ENCODE measurements around the gene IGLON5.

The IGLON5 gene

GRCh38 chr19:51277112-51277511, 34.3 kb upstream of the IGLON5 start:
- TF ChIP-seq ZNF8 (CRISPR knock-in tag; IDR thresholded peaks at IDR 0.05) (no peak), PATZ1 (CRISPR knock-in tag; IDR thresholded peaks at IDR 0.05; ENCODE audit: borderline replicate concordance) (no peak), ISL1 (CRISPR knock-in tag; IDR thresholded peaks at IDR 0.05) (no peak), OSR1 (CRISPR knock-in tag; IDR thresholded peaks at IDR 0.05) (no peak), TCF4 (CRISPR knock-in tag; IDR thresholded peaks at IDR 0.05; ENCODE audit: borderline replicate concordance) (no peak), CSDC2 (CRISPR knock-in tag; IDR thresholded peaks at IDR 0.05) (no peak)
- ATAC-seq, result no peak

GRCh38 chr19:51282335-51282734, 29.1 kb upstream of the IGLON5 start:
- TF ChIP-seq CSDC2 (CRISPR knock-in tag; IDR thresholded peaks at IDR 0.05), result no peak
- TF ChIP-seq TOX (CRISPR knock-in tag; IDR thresholded peaks at IDR 0.05; ENCODE audit: borderline replicate concordance), result no peak
- no peak for TF ChIP-seq OSR1 (CRISPR knock-in tag; IDR thresholded peaks at IDR 0.05)
- TF ChIP-seq CSRNP3 (CRISPR knock-in tag; IDR thresholded peaks at IDR 0.05), result no peak
- TF ChIP-seq ZNF70 (CRISPR knock-in tag; IDR thresholded peaks at IDR 0.05), result no peak
- no peak for TF ChIP-seq ZNF8 (CRISPR knock-in tag; IDR thresholded peaks at IDR 0.05)
- TF ChIP-seq PATZ1 (CRISPR knock-in tag; IDR thresholded peaks at IDR 0.05; ENCODE audit: borderline replicate concordance), result no peak
- no peak for TF ChIP-seq PPARA (CRISPR knock-in tag; IDR thresholded peaks at IDR 0.05; ENCODE audit: borderline replicate concordance)
- no peak for TF ChIP-seq ARNTL (CRISPR knock-in tag; IDR thresholded peaks at IDR 0.05; ENCODE audit: borderline replicate concordance, low read depth)
- TF ChIP-seq GLIS3 (CRISPR knock-in tag; IDR thresholded peaks at IDR 0.05), result no peak
- TF ChIP-seq CREB5 (CRISPR knock-in tag; IDR thresholded peaks at IDR 0.05; ENCODE audit: low read depth), result no peak
- no peak for TF ChIP-seq ZFP3 (CRISPR knock-in tag; IDR thresholded peaks at IDR 0.05)
- TF ChIP-seq ZNF565 (CRISPR knock-in tag; conservative IDR thresholded peaks at IDR 0.05; ENCODE audit: low read depth), result no peak
- no peak for TF ChIP-seq TSHZ2 (CRISPR knock-in tag; IDR thresholded peaks at IDR 0.05)
- TF ChIP-seq RARB (CRISPR knock-in tag; IDR thresholded peaks at IDR 0.05), result no peak
- TF ChIP-seq ISL1 (CRISPR knock-in tag; IDR thresholded peaks at IDR 0.05), result no peak
- TF ChIP-seq BACH2 (CRISPR knock-in tag; IDR thresholded peaks at IDR 0.05; ENCODE audit: borderline replicate concordance), result no peak
- TF ChIP-seq ZC3H10 (CRISPR knock-in tag; IDR thresholded peaks at IDR 0.05), result no peak

GRCh38 chr19:51285682-51286081, 25.8 kb upstream of the IGLON5 start:
- no peak for TF ChIP-seq ZNF70 (CRISPR knock-in tag; IDR thresholded peaks at IDR 0.05)
- no peak for TF ChIP-seq ZNF8 (CRISPR knock-in tag; IDR thresholded peaks at IDR 0.05)
- TF ChIP-seq TCF4 (CRISPR knock-in tag; IDR thresholded peaks at IDR 0.05; ENCODE audit: borderline replicate concordance), result no peak
- no peak for ATAC-seq

More at GRCh38 chr19:51282335-51282734, 29.1 kb upstream of the IGLON5 start:
- no peak for ATAC-seq

GRCh38 chr19:51289635-51290034, 21.8 kb upstream of the IGLON5 start:
- ATAC-seq, result no peak
- TF ChIP-seq TOX (CRISPR knock-in tag; IDR thresholded peaks at IDR 0.05; ENCODE audit: borderline replicate concordance), result no peak
- TF ChIP-seq ZC3H10 (CRISPR knock-in tag; IDR thresholded peaks at IDR 0.05), result no peak
- no peak for TF ChIP-seq OSR1 (CRISPR knock-in tag; IDR thresholded peaks at IDR 0.05)
- no peak for TF ChIP-seq PPARA (CRISPR knock-in tag; IDR thresholded peaks at IDR 0.05; ENCODE audit: borderline replicate concordance)
- TF ChIP-seq CREB5 (CRISPR knock-in tag; IDR thresholded peaks at IDR 0.05; ENCODE audit: low read depth), result no peak
- no peak for TF ChIP-seq CSRNP3 (CRISPR knock-in tag; IDR thresholded peaks at IDR 0.05)
- no peak for TF ChIP-seq TSHZ2 (CRISPR knock-in tag; IDR thresholded peaks at IDR 0.05)
- no peak for TF ChIP-seq ARNTL (CRISPR knock-in tag; IDR thresholded peaks at IDR 0.05; ENCODE audit: borderline replicate concordance, low read depth)
- TF ChIP-seq ZNF8 (CRISPR knock-in tag; IDR thresholded peaks at IDR 0.05), result no peak

Measured in SK-N-SH treated with all-trans-retinoic acid at 6 μM for 48 hours (cell line).